CD4-positive, alpha-beta T cell (primary cell): ENCODE results near the gene NPTN. TPM values are rescaled to one million over a fixed set of nuclear protein-coding genes. Genes with fewer than 3 reads are reported as not detected.
A peak's percentile ranks its signal among the peaks of the same experiment; 100 is the strongest.

ENCODE experiments used
- ATAC-seq: fragments of 200-7000 bp; cut with Tn5 transposase; one replicate; pipeline ENCODE4 v1.10.0; 2022; ENCODE audit warnings: mild to moderate bottlenecking; ENCODE audit not compliant: poor library complexity
- CTCF ChIA-PET: fragments of 350-600 bp; sonication (Branson Sonifier 250); formaldehyde crosslinking; loops from one replicate; lab custom pipeline; 2021; ENCODE audit warnings: antibody characterized with exemption, inconsistent platforms; lab: Charles Lee
- POLR2A ChIA-PET: fragments of 350-600 bp; sonication (Branson Sonifier 250); formaldehyde crosslinking; loops from one replicate; lab custom pipeline; 2021; ENCODE audit warnings: antibody characterized with exemption, inconsistent platforms; lab: Charles Lee
- DNase-seq, 14 experiments: peaks; one replicate each; pipeline ENCODE4 v3.0.0-alpha.2; 2013 to 2020; ENCODE audit warnings: mixed read lengths in 2 of 14
- H3K27ac ChIP-seq, 2 donors: one replicate each; pipeline versions ENCODE4 v1.5.1 to v1.7.0; 2013; ENCODE audit warnings: low read length in 2 of 2, low read depth in 1 of 2, mild to moderate bottlenecking in 1 of 2
- H3K27me3 ChIP-seq, 2 experiments: 1 replicate in 1 of 2; 2 replicates in 1 of 2; pipeline versions ENCODE4 v1.6.1 to v1.7.0; 2013; ENCODE audit warnings: low read length in 2 of 2, control low read depth in 1 of 2, mild to moderate bottlenecking in 1 of 2, moderate library complexity in 1 of 2; ENCODE audit not compliant: insufficient read depth in 2 of 2, control insufficient read depth in 1 of 2
- H3K36me3 ChIP-seq: one replicate; pipeline ENCODE4 v1.6.1; 2013; ENCODE audit warnings: low read length, control low read depth; ENCODE audit not compliant: insufficient read depth
- H3K4me1 ChIP-seq: one replicate; pipeline ENCODE4 v1.6.1; 2013; ENCODE audit warnings: low read length, control low read depth; ENCODE audit not compliant: insufficient read depth
- H3K4me3 ChIP-seq: one replicate; pipeline ENCODE4 v1.5.1; 2013; ENCODE audit warnings: mild to moderate bottlenecking, low read length, moderate library complexity
- H3K9me3 ChIP-seq, 2 experiments: 1 replicate in 1 of 2; 2 replicates in 1 of 2; pipeline versions ENCODE4 v1.6.1 to v1.7.0; 2013; ENCODE audit warnings: low read length in 2 of 2, mild to moderate bottlenecking in 2 of 2, control low read depth in 1 of 2, moderate library complexity in 1 of 2; ENCODE audit not compliant: control insufficient read depth in 1 of 2, insufficient read depth in 1 of 2
- H3K27ac Mint-ChIP-seq: one replicate; pipeline ENCODE4 v1.8.0; 2020; ENCODE audit warnings: mixed read lengths
- H3K27me3 Mint-ChIP-seq: one replicate; pipeline ENCODE4 v1.8.0; 2021; ENCODE audit warnings: mixed read lengths
- H3K36me3 Mint-ChIP-seq: one replicate; pipeline ENCODE4 v1.8.0; 2021; ENCODE audit warnings: low read depth, mixed read lengths
- H3K4me1 Mint-ChIP-seq: one replicate; pipeline ENCODE4 v1.8.0; 2021; ENCODE audit warnings: low read depth, mixed read lengths
- H3K4me3 Mint-ChIP-seq: one replicate; pipeline ENCODE4 v1.8.0; 2020; ENCODE audit warnings: mild to moderate bottlenecking, mixed read lengths
- H3K9me3 Mint-ChIP-seq: one replicate; pipeline ENCODE4 v1.8.0; 2020; ENCODE audit warnings: mixed read lengths
- intact Hi-C, 2 experiments: fragments of 100-400 bp; cut with DNase I in 1 of 2; cut with micrococcal nuclease in 1 of 2; formaldehyde crosslinking; loops; one replicate each; pipeline versions ENCODE4 v1.15.1 to v1.9.0; 2023 to 2025; cut with DNase I, micrococcal nuclease
- total RNA-seq, 174 experiments: library from RNA in 2 of 174; stranded (reverse) in 2 of 174; gene quantifications; one replicate each; pipeline ENCODE4 v1.2.3 and lab custom pipeline; 2021 to 2026
- TF ChIP-seq, protein P1 (sequence below): fragments of 200-600 bp; IDR thresholded peaks from one replicate; pipeline ENCODE4 v1.8.0; 2022; ENCODE audit warnings: antibody characterized with exemption, mild to moderate bottlenecking

NPTN gene
- total RNA-seq, 2 experiments from 2014 or later, result 9.3 to 13.5 TPM

DNA sequence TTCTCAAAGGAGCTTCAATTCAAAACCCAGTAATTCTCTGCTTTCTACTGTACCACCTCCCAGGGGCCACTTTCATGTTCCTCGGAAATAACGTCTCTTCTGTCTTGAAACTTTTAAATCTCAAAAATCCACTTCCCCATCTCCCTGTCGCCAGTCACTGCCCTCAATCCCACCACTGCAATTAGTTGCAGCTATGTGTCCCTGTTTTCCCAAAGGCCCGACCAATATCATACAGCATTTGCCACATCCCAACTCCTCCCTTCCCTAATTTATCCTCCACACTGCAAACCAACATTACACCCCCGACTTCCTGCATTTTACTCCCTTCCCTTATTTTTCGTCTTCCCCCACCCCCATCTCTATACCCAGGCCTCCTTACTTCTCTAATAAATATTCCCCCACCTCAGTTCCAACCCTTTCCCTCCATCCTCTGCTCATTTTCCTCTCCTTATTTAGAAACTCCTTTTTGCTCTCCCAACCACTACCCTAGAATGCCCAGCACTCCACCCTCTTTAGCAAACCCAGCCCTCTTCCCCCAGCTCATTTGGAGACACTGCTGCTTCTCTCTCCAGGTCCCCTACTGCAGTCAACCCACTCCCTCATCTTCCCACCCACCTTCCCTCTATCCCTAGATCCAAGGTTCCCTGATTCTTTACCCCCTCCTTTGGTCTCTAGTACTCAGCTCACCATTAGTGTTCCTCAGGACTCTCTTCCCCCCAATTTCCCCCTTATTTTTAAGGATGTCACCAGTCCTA, 1.1 kb downstream of the NPTN start:
- H3K9me3 Mint-ChIP-seq, result no peaks in the 10 kb centered on the region
- CTCF ChIA-PET, result interaction anchor here (0.8 kb wide), 1 partner anchor 13 kb away, joined by 3 read pairs; no protein-coding TSS in a partner anchor
- Histone ChIP-seq H3K4me1 (peaks cover 24% of the 10 kb centered on the region), H3K27ac (no peak overlapping the region), H3K36me3 (no peaks in the 10 kb centered on the region), H3K4me3 (peak overlapping the region; percentile 86), H3K27me3 (no peaks in the 10 kb centered on the region), H3K9me3 (no peaks in the 10 kb centered on the region)
- peak in 3 of 14 experiments; percentile 6 to 38 (median 24) for DNase-seq
- H3K4me3 Mint-ChIP-seq, result peak overlapping the region; percentile 93
- H3K27ac Mint-ChIP-seq, result peak overlapping the region; percentile 55
- ATAC-seq, result no peak
- peaks cover 4% of the 10 kb centered on the region for H3K27me3 Mint-ChIP-seq
- intact Hi-C loops, result loop anchor here (5.0 to 10.0 kb wide), 8 partner anchors 577 to 1517 kb away; partner anchors contain the start of genes NEO1 (in 2 of the 2), ADPGK (in 1 of the 2), ARID3B (in 1 of the 2) and HEXA (in 1 of the 2)
- TF ChIP-seq, protein P1, sequence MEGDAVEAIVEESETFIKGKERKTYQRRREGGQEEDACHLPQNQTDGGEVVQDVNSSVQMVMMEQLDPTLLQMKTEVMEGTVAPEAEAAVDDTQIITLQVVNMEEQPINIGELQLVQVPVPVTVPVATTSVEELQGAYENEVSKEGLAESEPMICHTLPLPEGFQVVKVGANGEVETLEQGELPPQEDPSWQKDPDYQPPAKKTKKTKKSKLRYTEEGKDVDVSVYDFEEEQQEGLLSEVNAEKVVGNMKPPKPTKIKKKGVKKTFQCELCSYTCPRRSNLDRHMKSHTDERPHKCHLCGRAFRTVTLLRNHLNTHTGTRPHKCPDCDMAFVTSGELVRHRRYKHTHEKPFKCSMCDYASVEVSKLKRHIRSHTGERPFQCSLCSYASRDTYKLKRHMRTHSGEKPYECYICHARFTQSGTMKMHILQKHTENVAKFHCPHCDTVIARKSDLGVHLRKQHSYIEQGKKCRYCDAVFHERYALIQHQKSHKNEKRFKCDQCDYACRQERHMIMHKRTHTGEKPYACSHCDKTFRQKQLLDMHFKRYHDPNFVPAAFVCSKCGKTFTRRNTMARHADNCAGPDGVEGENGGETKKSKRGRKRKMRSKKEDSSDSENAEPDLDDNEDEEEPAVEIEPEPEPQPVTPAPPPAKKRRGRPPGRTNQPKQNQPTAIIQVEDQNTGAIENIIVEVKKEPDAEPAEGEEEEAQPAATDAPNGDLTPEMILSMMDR, result no peak
- POLR2A ChIA-PET, result interaction anchor here (0.7 to 0.8 kb wide), 2 partner anchors 9 to 60 kb away, joined by 4 read pairs; no protein-coding TSS in a partner anchor
- peaks cover 4% of the 10 kb centered on the region for H3K36me3 Mint-ChIP-seq
- peaks cover 59% of the 10 kb centered on the region for H3K4me1 Mint-ChIP-seq

DNA sequence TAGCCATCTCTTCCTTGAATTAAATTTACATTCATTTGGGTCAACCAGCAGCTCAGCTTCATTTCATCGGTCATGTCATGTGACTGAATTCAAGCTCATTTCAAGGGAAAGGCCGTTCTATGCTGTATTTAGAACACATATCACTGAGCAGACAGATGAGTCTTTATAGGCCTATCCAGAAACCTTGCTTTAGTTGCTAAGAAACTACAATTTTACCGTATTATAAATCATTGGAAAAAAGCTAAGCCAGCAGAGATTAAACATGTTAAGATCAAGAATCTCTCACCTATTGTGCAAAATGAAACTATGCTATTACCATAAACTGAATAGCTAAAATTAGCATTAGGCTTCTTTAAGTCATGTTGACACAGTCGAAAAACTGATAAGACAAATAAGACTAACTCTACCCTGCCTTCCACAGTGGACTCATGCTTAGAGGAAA, 2.2 kb downstream of the NPTN start:
- Mint-ChIP-seq H3K9me3 (no peaks in the 10 kb centered on the region), H3K27me3 (no peaks in the 10 kb centered on the region), H3K4me3 (peak overlapping the region; percentile 93), H3K27ac (no peak overlapping the region), H3K4me1 (peaks cover 63% of the 10 kb centered on the region), H3K36me3 (peaks cover 4% of the 10 kb centered on the region)
- ATAC-seq (no peak), DNase-seq (peak in 1 of 14 experiments; percentile 6)
- POLR2A ChIA-PET, result no interaction called here
- H3K4me1 ChIP-seq, result peaks cover 17% of the 10 kb centered on the region
- TF ChIP-seq, protein P1, result no peak
- CTCF ChIA-PET, result interaction anchor here (0.9 kb wide), 1 partner anchor 25 kb away, joined by 3 read pairs; no protein-coding TSS in a partner anchor
- intact Hi-C loops, result loop anchor here (5.0 to 10.0 kb wide), 8 partner anchors 576 to 1516 kb away; partner anchors contain the start of genes NEO1 (in 2 of the 2), ADPGK (in 1 of the 2), ARID3B (in 1 of the 2) and HEXA (in 1 of the 2)
- no peak overlapping the region for H3K27ac ChIP-seq
- no peaks in the 10 kb centered on the region for H3K36me3 ChIP-seq
- H3K9me3 ChIP-seq, result no peaks in the 10 kb centered on the region
- no peak overlapping the region for H3K4me3 ChIP-seq
- no peaks in the 10 kb centered on the region for H3K27me3 ChIP-seq

DNA sequence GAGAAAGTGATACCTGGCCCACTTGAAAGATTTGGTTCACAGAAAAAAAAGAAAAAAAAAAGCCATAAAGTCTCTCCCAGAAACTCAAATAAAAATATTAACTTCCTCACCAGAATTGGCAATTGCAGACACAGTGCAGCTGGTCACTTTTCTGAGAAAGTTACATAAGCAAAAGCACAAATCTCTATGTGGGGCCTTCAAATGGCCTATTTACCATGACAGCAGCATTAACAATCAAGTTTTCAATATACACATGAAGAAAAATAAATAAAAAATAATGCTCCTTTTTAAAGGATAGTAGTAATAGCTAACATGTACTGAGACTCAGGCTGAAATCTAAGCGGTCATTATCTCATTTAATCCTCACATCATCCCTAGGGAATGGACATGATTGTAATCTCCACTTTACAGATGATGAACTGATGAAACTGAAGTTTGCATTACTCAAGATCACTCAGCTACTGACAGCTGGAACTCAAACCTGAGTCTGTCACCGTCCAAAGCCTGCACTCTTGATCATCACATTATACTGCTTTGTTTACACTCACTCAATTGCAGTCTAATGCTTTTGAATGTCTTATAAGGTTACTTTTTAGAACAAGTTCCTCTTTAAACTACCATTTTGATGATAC, 3.3 kb downstream of the NPTN start:
- Histone ChIP-seq H3K27ac (no peak overlapping the region), H3K4me1 (peaks cover 17% of the 10 kb centered on the region), H3K27me3 (no peaks in the 10 kb centered on the region), H3K9me3 (no peaks in the 10 kb centered on the region), H3K4me3 (no peak overlapping the region), H3K36me3 (no peaks in the 10 kb centered on the region)
- POLR2A ChIA-PET, result no interaction called here
- intact Hi-C loops, result loop anchor here (5.0 to 10.0 kb wide), 8 partner anchors 575 to 1515 kb away; partner anchors contain the start of genes NEO1 (in 2 of the 2), ADPGK (in 1 of the 2), ARID3B (in 1 of the 2) and HEXA (in 1 of the 2)
- Mint-ChIP-seq H3K9me3 (no peaks in the 10 kb centered on the region), H3K27me3 (no peaks in the 10 kb centered on the region), H3K4me1 (peaks cover 67% of the 10 kb centered on the region), H3K4me3 (peak overlapping the region; percentile 93), H3K27ac (no peak overlapping the region), H3K36me3 (peaks cover 4% of the 10 kb centered on the region)
- TF ChIP-seq, protein P1, result no peak
- no peak for ATAC-seq
- DNase-seq, result no peak
- CTCF ChIA-PET, result no interaction called here
